Heart right ventricle (tissue), 16 donors: ENCODE measurements around the gene LONRF3. TPM values are rescaled to one million over a fixed set of nuclear protein-coding genes. Genes with fewer than 3 reads are reported as not detected.

Source experiments
- ATAC-seq, 8 donors: fragments of 200-7000 bp; cut with Tn5 transposase; one replicate each; pipeline ENCODE4 v1.9.1; 2020; ENCODE audit warnings: mild to moderate bottlenecking in 8 of 8, moderate library complexity in 8 of 8, moderate number of reproducible peaks in 1 of 8
- DNase-seq, 2 donors: peaks; one replicate each; pipeline ENCODE4 v3.0.0-alpha.2; 2020
- H3K27ac ChIP-seq, 10 donors: fragments of 200-600 bp; sonication (generic) in 2 of 10; one replicate each; pipeline versions ENCODE4 v1.5.0 to v1.8.0; 2020 to 2022; ENCODE audit warnings: mild to moderate bottlenecking in 3 of 10
- H3K27me3 ChIP-seq, 7 donors: fragments of 200-600 bp; one replicate each; pipeline ENCODE4 v1.8.0; 2021 to 2022; ENCODE audit warnings: mild to moderate bottlenecking in 2 of 7
- H3K36me3 ChIP-seq, 9 donors: fragments of 200-600 bp; sonication (generic) in 1 of 9; one replicate each; pipeline versions ENCODE4 v1.5.0 to v1.8.0; 2020 to 2022; ENCODE audit warnings: mild to moderate bottlenecking in 2 of 9
- H3K4me1 ChIP-seq, 9 donors: fragments of 200-600 bp; sonication (generic) in 1 of 9; one replicate each; pipeline versions ENCODE4 v1.5.0 to v1.8.0; 2020 to 2022; ENCODE audit warnings: mild to moderate bottlenecking in 4 of 9
- H3K4me3 ChIP-seq, 10 donors: fragments of 200-600 bp; sonication (generic) in 2 of 10; one replicate each; pipeline versions ENCODE4 v1.5.0 to v1.8.0; 2020 to 2022; ENCODE audit warnings: mild to moderate bottlenecking in 7 of 10, moderate library complexity in 2 of 10
- H3K9me3 ChIP-seq, 11 donors: fragments of 200-600 bp in 10 of 11; sonication (generic) in 2 of 11; one replicate each; pipeline versions ENCODE4 v1.5.0 to v1.8.0; 2013 to 2022; ENCODE audit warnings: mild to moderate bottlenecking in 2 of 11, control low read depth in 1 of 11, moderate library complexity in 1 of 11
- CTCF ChIP-seq, 9 donors: fragments of 200-600 bp; sonication (generic) in 2 of 9; IDR thresholded peaks; one replicate each; pipeline versions ENCODE4 v1.5.0 to v1.8.0; 2021 to 2022; ENCODE audit warnings: antibody characterized with exemption in 9 of 9, mild to moderate bottlenecking in 5 of 9, moderate library complexity in 1 of 9
- whole genome bisulfite sequencing, 2 donors: extraction: QIAGEN DNeasy Blood & Tissue Kit; methylation state at CpG; one replicate each; pipeline ENCODE4 v1.1.7; 2013; ENCODE audit warnings: inconsistent platforms in 1 of 2; 5-methylcytosine and 5-hydroxymethylcytosine counted together
- intact Hi-C, 10 donors: fragments of 100-400 bp; cut with DNase I; formaldehyde crosslinking; loops; one replicate each; pipeline versions ENCODE4 v1.11.1 to v1.14.2; 2022
- polyA plus RNA-seq, 2 donors: library from polyadenylated mRNA; stranded (reverse); fragments of 200-250 nt; gene quantifications; one replicate each; pipeline ENCODE4 v1.2.3, GENCODE V29; 2013
- total RNA-seq, 10 donors: library from RNA; stranded (reverse); fragmentation: NEBNext Ultra II Directional in 3 of 10; extraction: Animal tissue kit (Norgen Biotek cat#: 25700) in 3 of 10; gene quantifications; one replicate each; pipeline versions ENCODE4 v1.2.1 to v1.2.4, GENCODE V29; 2021 to 2023
- donor health status: Arrhythmogenic right ventricular cardiomyopathy.
- donor health status: ischemic (EF 13 %, LVEDD 7.1; RV severe dilation, severe dysfunction).
- donor health status: healthy with polysubstance abuse.
- donor health status: DM: no; HTN: yes; CAD: no.
- donor health status: DM: no; HTN: no; CAD: no.
- donor health status: ischemic (EF 25% LVEDD 6.9; RV normal size, moderate dysfunction).
- donor health status: ischemic (EF 25% LVEDD 5.7; RV mildly dilated, moderate dysfunction).
- donor health status: healthy.
- donor health status: DM: yes; HTN: yes; CAD: no.
- donor health status: Ischemic cardiomyopathy.
- donor health status: ischemic (EF 35%, LVEDD 5.7; RV mildly dilated, moderate dysfunction).
- donor health status: nonischemic (EF 11% LVEDD 7.7; RV severe dilation, severe dysfunction).
- donor health status: DM: yes; HTN: yes; CAD: no.
- donor health status: PGD.
- donor health status: ischemic (EF 29% LVEDD 5.4; RV normal size, mild dysfunction).
- donor health status: nonischemic (EF 23%, LVEDD 6.1; RV moderate dilation, normal function).

LONRF3 gene
- total and polyA plus RNA-seq, 12 donors: 0.43 to 6.1 (median 1.3) TPM

- Histone ChIP-seq H3K4me3 (no peak overlapping the region), H3K4me1 (peaks cover 0 to 3% (median 0%) of the 10 kb centered on the region in 9 donors), H3K9me3 (peaks cover 0 to 17% (median 0%) of the 10 kb centered on the region in 11 donors), H3K27ac (no peak overlapping the region), H3K27me3 (no peaks in the 10 kb centered on the region), H3K36me3 (no peaks in the 10 kb centered on the region)
- ATAC-seq (no peak), DNase-seq (no peak)
- intact Hi-C loops: no loop called here
- TF ChIP-seq CTCF (IDR thresholded peaks at IDR 0.05): no peak
These were observed 56.6 kb downstream of the LONRF3 start for GRCh38 chrX:119030990-119031389.

GRCh38 chrX:119036107-119037029, 62.0 kb downstream of the LONRF3 start:
- peaks cover 0 to 16% (median 5%) of the 10 kb centered on the region in 9 donors for H3K4me1 ChIP-seq
- ATAC-seq (no peak), DNase-seq (no peak)
- intact Hi-C loops: no loop called here
- no peaks in the 10 kb centered on the region for H3K27me3 ChIP-seq
- TF ChIP-seq CTCF (IDR thresholded peaks at IDR 0.05): no peak
- no peak overlapping the region for H3K4me3 ChIP-seq
- WGBS, 2 donors: 74 to 87% methylated on average over 4 of the region's 4 CpGs
- peaks cover 0 to 17% (median 0%) of the 10 kb centered on the region in 11 donors for H3K9me3 ChIP-seq
- no peaks in the 10 kb centered on the region for H3K36me3 ChIP-seq
- no peak overlapping the region for H3K27ac ChIP-seq

- no peak for TF ChIP-seq CTCF (IDR thresholded peaks at IDR 0.05)
- H3K36me3 ChIP-seq: no peaks in the 10 kb centered on the region
- intact Hi-C loops: no loop called here
- 55 to 58% methylated on average over 6 of the region's 6 CpGs for WGBS, 2 donors
- H3K27ac ChIP-seq: peak overlapping the region in 8 of 10 donors; percentile 28 to 71 (median 56)
- no peak overlapping the region for H3K4me3 ChIP-seq
- peaks cover 0 to 24% (median 5%) of the 10 kb centered on the region in 9 donors for H3K4me1 ChIP-seq
- no peaks in the 10 kb centered on the region for H3K27me3 ChIP-seq
- no peaks in the 10 kb centered on the region for H3K9me3 ChIP-seq
- DNase-seq: no peak
- ATAC-seq: peak in 3 of 8 donors; percentile 12 to 48 (median 23)
These were observed 66.0 kb downstream of the LONRF3 start for GRCh38 chrX:119040432-119040831.

GRCh38 chrX:119041175-119041574, 66.8 kb downstream of the LONRF3 start:
- peak in 1 of 2 donors; percentile 60 for DNase-seq
- Histone ChIP-seq H3K9me3 (no peaks in the 10 kb centered on the region), H3K36me3 (no peaks in the 10 kb centered on the region), H3K4me3 (no peak overlapping the region), H3K27me3 (no peaks in the 10 kb centered on the region), H3K27ac (peak overlapping the region in 8 of 10 donors; percentile 42 to 71 (median 63)), H3K4me1 (peaks cover 0 to 24% (median 5%) of the 10 kb centered on the region in 9 donors)
- WGBS, 2 donors: 14 to 23% methylated on average over 4 of the region's 4 CpGs
- no peak for TF ChIP-seq CTCF (IDR thresholded peaks at IDR 0.05)
- intact Hi-C loops: no loop called here
- peak; percentile 95 to 99 (median 97) for ATAC-seq
